ENCODE data around the gene TWIST2. TPM values are rescaled to one million over a fixed set of nuclear protein-coding genes. Genes with fewer than 3 reads are reported as not detected.
A peak's percentile ranks its signal among the peaks of the same experiment; 100 is the strongest.

TWIST2 gene
- total and polyA plus RNA-seq, 9 donors: 14.2 to 104 (median 32.7) TPM

DNA sequence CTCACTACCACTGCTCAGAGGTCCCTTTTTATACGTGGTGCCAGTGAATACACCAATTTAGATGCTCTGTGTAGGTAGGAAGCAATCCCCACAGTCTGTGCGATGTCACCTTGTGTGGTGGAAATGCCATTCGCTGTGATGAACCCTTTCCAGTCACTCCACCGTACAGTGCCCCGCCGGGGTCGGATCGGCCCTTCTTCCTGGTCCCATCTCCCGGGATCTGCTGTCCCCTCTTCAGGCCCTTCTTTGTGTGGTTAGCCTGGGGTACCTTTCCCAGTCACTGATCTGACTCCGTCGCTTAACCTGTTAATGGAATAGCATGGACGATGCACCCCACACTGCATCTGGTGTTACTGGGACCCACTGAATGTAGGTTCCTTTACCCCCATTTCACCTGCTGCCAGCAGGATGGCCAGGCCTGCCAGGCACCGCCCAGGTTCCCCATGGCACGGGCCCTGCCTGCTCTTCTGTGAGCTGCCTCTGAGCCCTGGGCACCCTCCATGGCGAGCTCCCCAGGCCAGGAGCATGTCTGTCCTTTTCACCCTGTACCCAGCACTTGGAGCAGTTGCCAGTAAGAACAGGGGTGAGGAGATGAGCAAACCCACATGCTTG, 18.0 kb downstream of the TWIST2 start:
- no peak overlapping the region for H3K4me3 ChIP-seq
- no peaks in the 10 kb centered on the region for H3K36me3 ChIP-seq
- no peaks in the 10 kb centered on the region for H3K9me3 ChIP-seq
- peak in 1 of 5 donors; percentile 17 for DNase-seq
- peak overlapping the region; percentile 36 to 82 for H3K27ac ChIP-seq
- 92 to 96% (median 94%) methylated on average over 15 of the region's 15 CpGs for WGBS, 3 donors
- H3K4me1 ChIP-seq (ENCODE audit: insufficient read depth): peaks cover 42% of the 10 kb centered on the region
- H3K27me3 ChIP-seq: no peaks in the 10 kb centered on the region
- intact Hi-C loops (cut with DNase I): no loop called here
- TF ChIP-seq POLR2A (IDR thresholded peaks at IDR 0.05) (no peak), EP300 (IDR thresholded peaks at IDR 0.05) (no peak)

- Histone ChIP-seq H3K27me3 (no peaks in the 10 kb centered on the region), H3K9me3 (no peaks in the 10 kb centered on the region), H3K36me3 (no peaks in the 10 kb centered on the region), H3K4me3 (no peak overlapping the region), H3K4me1 (ENCODE audit: insufficient read depth) (peaks cover 42% of the 10 kb centered on the region), H3K27ac (peak overlapping the region; percentile 36 to 82)
- no peak for TF ChIP-seq POLR2A (IDR thresholded peaks at IDR 0.05)
- TF ChIP-seq EP300 (IDR thresholded peaks at IDR 0.05): no peak
- TF ChIP-seq CTCF (IDR thresholded peaks at IDR 0.05): no peak
- DNase-seq: peak in 1 of 5 donors; percentile 20
- 73 to 79% (median 79%) methylated on average over 17 of the region's 17 CpGs for WGBS, 3 donors
- intact Hi-C loops (cut with DNase I): no loop called here
Observed at GRCh38 chr2:238866656-238867277, 18.9 kb downstream of the TWIST2 start.

DNA sequence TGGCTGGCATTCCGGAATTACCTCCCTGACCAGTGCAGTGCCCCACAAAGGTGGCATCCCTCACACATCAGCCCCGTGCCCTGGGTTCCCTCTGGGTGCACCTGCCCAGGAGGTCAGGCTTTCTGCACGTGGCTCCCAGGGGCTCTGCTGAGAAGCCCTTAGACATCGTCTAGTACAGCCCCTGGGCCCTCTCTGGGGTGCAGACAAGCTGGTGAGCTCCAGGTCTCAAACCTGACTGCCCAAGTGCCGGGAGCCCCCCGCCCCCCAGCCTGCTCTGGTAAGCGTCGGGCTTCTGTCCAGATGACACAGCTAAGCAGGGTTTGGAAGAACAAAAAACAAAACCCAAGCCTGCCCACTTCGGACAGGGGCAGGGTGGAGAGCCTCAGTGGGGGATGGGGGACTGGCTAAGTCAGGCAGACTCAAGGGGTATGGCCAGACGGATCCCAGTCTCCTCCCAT, 20.2 kb downstream of the TWIST2 start:
- Histone ChIP-seq H3K27ac (peak overlapping the region; percentile 30 to 63), H3K4me1 (ENCODE audit: insufficient read depth) (peaks cover 48% of the 10 kb centered on the region)
- peak in 3 of 5 donors; percentile 36 to 56 (median 49) for DNase-seq

DNA sequence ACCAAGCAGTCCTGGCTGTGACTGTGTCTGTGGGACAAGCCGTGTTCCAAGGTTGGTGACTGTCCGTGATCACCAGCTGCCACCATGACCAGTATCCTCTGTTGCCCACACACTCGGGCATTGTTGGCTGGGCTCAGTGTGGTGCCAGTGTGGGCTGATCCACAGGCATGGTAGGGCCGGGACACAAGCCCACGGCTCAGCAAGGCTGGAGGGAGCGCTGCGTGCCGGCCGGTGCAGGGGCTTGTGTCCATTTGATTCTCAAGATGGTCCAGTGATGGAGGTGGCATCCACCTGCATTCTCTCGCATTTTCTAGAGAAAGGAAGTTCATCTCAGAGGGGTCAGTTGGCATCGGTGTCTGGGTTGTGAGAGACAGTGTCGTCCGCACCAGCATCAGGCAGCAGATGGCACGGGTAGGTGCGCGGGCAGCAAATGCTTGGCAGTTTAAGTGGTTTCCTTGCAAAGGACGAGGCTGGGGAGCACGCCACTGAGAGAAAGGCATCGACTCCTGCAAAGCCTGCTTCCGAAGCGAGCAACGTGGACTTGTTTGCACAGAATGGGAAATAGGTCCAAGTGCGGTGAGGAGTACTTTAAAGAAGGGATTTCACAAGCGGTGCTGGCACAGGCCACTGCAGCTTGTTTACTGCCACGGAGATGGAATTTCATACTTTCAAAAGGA, 20.9 kb downstream of the TWIST2 start:
- WGBS, 3 donors: 63 to 68% (median 67%) methylated on average over 25 of the region's 25 CpGs
- H3K36me3 ChIP-seq: no peaks in the 10 kb centered on the region
- peak overlapping the region; percentile 30 to 63 for H3K27ac ChIP-seq
- peaks cover 46% of the 10 kb centered on the region for H3K4me1 ChIP-seq (ENCODE audit: insufficient read depth)
- peak; percentile 58 to 86 (median 77) for DNase-seq
- H3K4me3 ChIP-seq: no peak overlapping the region
- TF ChIP-seq CTCF (IDR thresholded peaks at IDR 0.05) (no peak), POLR2A (IDR thresholded peaks at IDR 0.05) (no peak)
- no peaks in the 10 kb centered on the region for H3K9me3 ChIP-seq
- intact Hi-C loops (cut with DNase I): no loop called here
- no peaks in the 10 kb centered on the region for H3K27me3 ChIP-seq

More for the DNA sequence above, 20.2 kb downstream of the TWIST2 start:
- Histone ChIP-seq H3K27me3 (no peaks in the 10 kb centered on the region), H3K36me3 (no peaks in the 10 kb centered on the region), H3K4me3 (no peak overlapping the region), H3K9me3 (no peaks in the 10 kb centered on the region)
- TF ChIP-seq POLR2A (IDR thresholded peaks at IDR 0.05) (no peak), EP300 (IDR thresholded peaks at IDR 0.05) (no peak), CTCF (IDR thresholded peaks at IDR 0.05) (no peak)
- WGBS, 3 donors: 54 to 61% (median 59%) methylated on average over 10 of the region's 10 CpGs
- intact Hi-C loops (cut with DNase I): no loop called here
